HG03097 (cell line): Measurements from ENCODE around the gene CLCA1.

Source experiments
- ATAC-seq: cut with Tn5 transposase; IDR thresholded peaks from one replicate; pipeline ENCODE4 v1.9.1; 2021; ENCODE audit not compliant: unreplicated experiment, low FRiP score

The CLCA1 gene, protein sequence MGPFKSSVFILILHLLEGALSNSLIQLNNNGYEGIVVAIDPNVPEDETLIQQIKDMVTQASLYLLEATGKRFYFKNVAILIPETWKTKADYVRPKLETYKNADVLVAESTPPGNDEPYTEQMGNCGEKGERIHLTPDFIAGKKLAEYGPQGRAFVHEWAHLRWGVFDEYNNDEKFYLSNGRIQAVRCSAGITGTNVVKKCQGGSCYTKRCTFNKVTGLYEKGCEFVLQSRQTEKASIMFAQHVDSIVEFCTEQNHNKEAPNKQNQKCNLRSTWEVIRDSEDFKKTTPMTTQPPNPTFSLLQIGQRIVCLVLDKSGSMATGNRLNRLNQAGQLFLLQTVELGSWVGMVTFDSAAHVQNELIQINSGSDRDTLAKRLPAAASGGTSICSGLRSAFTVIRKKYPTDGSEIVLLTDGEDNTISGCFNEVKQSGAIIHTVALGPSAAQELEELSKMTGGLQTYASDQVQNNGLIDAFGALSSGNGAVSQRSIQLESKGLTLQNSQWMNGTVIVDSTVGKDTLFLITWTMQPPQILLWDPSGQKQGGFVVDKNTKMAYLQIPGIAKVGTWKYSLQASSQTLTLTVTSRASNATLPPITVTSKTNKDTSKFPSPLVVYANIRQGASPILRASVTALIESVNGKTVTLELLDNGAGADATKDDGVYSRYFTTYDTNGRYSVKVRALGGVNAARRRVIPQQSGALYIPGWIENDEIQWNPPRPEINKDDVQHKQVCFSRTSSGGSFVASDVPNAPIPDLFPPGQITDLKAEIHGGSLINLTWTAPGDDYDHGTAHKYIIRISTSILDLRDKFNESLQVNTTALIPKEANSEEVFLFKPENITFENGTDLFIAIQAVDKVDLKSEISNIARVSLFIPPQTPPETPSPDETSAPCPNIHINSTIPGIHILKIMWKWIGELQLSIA

DNA sequence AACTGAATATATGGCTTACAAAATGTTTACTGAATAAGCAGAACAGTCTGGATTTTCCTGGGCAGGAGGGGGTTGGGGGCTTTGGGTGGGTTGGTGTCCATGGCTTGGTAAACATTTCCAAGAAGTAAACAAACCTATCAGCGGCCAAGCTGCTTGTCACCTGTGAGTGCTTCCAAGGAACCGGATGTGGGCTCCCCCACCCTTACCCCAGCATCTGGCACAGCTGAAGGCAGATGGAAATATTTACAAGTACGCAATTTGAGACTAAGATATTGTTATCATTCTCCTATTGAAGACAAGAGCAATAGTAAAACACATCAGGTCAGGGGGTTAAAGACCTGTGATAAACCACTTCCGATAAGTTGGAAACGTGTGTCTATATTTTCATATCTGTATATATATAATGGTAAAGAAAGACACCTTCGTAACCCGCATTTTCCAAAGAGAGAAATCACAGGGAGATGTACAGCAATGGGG, at the start of gene CLCA1:
Gene CLCA1, plus strand, starts transcription at position 427 of the 477 bp plus-strand sequence. Its CDS starts 45 bp downstream, at position 472.
- ATAC-seq = no peak

DNA sequence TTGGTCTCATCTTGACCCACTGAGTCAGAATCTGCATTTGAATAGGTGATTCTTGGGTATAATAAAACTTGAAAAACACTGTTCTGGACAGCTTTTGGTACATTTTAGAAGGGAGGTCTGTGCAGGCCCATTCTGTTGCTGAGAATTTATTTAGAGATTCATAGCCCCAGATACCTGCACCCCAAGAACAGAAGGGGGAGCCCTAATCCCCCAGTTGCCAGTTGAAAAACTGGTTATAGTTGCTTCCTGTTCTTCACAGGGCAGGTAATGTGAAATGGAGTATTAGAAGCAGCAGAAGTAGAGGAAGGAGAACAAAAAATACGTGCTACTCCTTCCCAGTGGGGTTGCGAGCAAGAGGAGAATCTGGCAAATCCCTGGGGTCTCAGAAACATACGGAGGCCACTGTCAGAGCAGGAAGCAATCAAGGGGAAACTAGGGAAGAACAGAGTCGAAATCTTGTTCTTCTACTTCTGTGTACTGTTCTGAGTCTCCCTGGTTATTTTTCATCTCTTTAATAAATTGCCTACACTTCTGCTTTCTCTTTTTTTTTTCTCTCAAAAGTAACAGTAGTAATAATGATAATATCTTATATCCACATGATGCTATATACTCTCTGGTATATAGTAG, 49.3 kb upstream of the CLCA1 start:
- peak; percentile 92 for ATAC-seq

DNA sequence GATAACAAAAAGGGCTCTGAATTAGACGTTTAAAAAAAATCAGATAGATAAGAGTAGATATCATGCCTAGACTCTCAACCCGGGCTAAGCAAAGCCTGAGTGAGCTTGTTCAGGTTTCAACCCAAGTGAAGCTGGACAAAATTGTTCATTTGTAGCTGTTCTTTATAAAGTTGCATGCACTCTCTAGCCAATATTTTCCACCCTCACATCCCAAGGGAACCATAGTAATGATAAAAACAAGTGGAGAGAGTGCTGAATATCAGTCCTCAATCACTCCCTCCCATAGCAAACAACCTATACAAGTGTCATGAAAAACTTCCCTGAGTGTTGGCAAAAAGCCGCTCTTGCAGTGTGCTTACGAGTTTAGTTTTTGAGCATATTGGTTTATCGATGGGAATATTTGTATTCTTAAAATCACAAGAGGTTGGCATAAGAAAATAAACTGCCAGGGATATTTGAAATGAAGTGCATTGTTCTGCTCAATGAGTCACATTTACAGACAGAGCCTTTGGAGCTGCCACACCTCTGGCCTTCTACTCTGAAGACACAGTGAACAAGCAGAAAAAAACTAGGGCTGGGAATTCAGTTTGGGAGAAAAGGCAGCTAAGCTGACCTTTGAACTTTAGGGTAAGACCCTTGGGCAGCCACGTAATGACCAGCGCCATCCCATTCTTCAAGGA, 47.0 kb upstream of the CLCA1 start:
- no peak for ATAC-seq

DNA sequence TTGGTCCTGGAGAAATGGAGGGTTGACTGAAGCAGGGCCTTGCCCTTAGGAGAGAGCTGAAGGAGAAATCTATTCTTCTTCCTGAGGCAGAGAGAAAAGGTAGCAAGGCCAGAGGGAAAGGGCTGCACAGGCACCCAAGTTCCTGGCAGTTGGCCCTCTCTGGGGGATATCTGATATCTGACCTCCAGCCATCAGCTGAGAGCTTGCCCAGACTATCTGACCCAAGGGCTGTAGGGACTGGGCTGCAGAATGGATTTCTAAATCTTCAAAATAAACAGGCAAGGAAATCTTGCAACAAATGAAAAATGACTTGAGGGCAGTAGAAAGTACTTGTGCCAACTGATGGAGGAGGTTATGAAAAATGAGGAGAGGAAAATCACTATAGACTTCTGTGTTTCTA, 45.3 kb upstream of the CLCA1 start:
- no peak for ATAC-seq

DNA sequence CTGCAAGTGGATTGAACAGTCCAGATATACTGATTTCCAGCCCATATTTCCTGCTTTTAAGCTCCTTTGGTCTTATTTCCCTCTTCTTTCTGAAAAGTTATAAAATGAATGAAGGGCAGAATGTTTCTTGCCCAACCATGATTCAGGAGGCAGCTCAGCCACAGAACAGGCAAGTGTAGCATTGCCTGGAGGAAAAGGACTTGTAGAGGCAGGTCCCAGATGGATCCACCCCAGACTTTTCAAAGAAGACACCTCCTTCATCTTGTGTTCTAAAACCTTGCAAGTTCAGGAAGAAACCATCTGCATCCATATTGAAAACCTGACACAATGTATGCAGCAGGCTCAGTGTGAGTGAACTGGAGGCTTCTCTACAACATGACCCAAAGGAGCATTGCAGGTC, 44.9 kb upstream of the CLCA1 start, which contains the start of gene CLCA2:
Gene CLCA2, plus strand, starts transcription at position 299 of the 400 bp plus-strand sequence. Its CDS starts 77 bp downstream, at position 376.
- ATAC-seq = no peak

DNA sequence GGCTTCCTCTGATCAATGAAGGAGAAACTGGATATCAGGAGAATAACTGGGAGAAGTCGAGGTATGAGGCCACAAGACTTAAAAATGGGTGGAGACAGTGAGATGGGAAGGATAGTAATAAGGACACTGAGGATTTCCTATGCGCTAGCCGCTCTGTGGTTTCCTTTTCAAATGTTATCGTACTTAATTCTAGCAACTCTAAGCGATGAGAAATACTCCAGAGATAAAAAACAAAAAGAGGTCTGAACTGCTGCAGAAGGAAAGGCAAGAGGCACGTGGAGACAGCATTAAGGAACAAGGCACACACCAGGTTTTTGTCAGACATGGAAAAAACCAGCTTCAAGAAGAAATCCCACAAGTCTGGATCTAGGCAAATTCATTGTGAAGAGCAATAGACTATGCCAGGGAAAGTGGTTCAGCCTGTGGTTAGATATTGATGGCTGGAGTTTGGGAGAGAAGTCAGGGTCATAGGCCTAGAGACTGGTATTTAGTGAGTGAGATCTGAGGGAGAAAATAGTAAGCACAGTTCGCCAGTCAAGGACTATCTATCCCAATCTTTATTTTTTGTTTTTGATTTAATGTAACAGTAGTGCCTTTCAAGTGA, 39.5 kb upstream of the CLCA1 start:
- no peak for ATAC-seq

DNA sequence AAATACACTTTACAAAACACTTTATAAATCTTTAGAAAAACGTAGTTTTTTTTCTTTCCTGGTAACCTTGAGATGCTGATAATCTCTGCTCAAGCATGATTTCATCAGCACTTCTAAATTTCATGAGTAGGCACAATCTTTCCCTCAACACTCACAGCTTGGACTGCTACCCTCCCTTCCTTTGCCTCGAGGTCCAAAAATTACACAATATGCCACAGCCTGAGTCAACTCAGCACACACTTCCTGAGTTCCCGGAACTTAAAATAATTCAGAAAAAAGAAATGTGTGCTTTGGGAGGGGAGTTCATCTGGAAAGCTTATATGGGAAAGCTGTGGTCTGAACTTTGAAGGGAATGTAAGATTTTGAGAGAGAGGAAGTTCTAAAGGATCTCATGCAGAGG, 38.9 kb upstream of the CLCA1 start:
- no peak for ATAC-seq

DNA sequence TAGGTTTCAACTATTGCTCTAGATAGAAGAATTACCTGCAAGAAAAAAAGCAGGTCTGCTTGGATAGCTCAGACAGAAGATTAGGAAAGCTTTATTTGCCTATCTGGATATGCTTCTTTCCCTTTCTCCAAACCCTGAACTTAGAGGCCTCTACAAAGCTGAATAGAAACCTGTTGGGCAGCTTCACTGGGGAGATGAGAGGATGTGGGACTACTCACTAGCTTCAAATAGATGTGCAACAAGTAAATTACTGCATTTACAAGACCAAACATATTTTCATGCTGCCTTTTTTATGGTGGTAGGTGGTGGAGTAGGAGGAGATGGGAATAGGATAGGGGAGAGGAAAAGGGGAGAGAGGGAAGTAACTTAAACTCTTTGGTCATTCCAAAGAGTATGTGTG, 38.4 kb upstream of the CLCA1 start:
- no peak for ATAC-seq

DNA sequence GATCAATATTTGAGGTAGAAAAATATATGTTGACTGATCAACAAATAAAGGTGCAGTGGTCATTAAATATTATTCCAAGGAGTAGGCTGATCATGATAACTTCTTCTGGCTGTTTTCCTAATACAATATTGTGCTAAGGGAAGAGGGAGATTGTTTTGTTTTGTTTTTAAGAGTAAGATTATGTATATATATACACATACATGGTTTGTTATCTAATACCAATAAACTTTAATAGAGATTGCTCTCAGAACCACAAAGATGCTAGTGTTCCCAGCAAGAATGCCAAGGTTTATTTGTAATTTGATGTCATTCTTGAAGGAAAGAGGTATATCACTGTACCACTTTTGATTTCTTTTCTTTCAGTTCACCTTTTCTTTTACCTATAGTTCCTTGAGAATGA, 34.7 kb upstream of the CLCA1 start:
- no peak for ATAC-seq

DNA sequence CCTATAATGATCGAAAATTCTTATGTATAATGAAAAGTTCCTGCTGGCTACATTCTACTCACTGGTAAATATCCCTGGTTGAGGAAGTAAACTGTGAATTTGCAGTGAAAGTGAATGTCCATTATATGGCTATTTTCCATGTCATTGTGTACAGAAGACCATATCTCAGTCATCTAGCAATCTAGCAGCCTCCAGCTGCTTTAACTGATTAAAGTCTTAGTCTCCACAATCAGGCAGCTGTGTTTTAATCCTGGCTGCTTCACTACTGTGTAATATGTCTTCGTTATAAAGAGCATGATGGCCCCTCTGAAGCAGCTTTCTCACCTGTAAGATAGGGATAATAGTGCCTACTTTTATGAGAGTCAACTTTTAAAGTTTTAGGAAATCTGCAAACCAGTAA, 33.4 kb upstream of the CLCA1 start:
- no peak for ATAC-seq

DNA sequence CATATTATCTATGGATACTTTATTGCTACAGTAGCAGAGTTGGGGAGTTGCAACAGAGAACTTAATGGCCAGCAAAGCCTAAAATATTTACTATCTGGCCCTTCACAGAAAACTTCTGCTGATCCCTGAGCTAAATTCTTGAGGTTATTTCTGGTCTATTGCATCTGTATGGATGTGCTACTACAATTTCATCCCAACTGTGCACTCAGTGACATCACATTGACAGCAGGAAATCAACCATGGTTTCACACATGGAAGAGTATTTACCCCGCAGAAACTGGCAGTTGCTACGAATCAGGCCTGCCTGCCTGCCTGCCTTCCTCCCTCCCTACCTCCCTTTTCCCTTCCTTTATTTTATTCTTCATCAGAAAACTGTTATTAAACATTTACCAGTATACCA, 32.7 kb upstream of the CLCA1 start:
- no peak for ATAC-seq

DNA sequence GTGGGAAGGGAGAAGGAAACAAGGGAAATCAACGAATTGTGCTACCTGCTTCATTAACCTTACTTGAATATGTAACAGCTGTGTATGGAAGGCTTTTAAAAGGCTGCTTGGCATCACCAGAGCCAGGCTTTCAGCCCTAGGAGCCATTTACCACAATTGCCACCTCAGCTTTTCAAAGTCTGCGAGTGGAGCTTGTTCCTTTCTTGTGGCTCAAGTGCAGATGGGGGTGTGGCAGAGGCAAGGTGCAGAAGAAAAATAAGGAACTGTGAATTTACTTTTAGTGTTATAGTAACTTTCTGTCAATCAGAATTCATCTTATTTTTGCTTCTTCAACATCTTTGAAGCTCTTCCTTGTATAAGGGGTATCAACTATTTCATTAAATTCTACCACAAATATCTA, 27.1 kb upstream of the CLCA1 start:
- ATAC-seq = no peak

DNA sequence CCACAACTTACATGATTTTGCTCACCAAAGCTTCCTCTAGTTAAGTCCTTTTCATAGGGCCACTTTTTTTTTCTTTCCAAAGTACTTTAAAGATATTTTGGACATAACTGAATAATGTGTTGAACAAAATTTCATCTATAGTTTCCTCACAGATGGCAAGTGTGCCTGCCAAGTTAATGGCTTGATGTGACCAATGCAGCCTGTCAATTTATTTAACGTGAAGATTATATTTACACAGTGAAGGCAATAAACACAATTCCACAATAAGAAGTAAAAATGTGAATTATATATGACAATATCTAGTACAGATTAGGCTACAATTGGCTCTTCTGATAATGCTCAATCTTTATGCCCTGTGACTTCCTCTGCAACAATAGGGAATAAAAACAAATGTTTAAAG, 26.7 kb upstream of the CLCA1 start:
- ATAC-seq = no peak

DNA sequence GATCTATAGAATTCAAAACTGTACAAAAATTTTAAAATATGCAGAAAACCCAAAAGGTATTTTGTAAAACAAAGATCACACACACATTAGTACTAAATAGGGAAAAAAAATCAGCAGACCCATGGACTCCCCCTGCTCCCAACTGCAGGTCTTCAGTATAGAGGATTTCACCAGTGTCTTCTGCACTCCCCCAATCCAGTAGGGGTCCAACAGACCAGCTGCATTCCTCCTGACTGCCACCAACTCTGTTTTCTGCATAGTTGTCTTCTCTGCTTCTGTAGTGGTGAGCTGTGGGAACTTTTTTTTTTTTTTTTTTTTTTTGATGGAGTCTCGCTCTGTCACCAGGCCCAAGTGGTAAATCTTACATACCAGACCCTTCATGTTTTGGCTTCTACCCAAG, 22.8 kb upstream of the CLCA1 start:
- no peak for ATAC-seq

DNA sequence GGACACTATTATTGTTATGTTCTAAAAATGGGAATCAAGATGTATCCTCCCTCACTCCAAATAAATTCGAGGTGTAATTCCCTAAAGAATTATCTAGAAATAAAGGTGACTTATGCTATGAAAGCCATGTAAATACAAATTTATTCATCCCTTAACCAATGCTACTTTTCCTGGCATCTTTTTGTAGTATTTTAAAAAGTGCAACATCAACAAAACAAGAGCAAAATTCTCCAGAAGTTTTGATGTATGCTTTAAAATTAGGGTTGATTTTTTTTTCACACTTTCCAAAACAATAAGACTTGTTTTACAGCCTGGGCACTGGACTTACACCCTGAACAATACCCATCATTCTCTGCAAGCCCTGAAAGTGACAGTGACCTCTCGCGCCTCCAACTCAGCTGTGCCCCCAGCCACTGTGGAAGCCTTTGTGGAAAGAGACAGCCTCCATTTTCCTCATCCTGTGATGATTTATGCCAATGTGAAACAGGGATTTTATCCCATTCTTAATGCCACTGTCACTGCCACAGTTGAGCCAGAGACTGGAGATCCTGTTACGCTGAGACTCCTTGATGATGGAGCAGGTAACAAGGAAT, 21.4 kb upstream of the CLCA1 start:
- no peak for ATAC-seq

DNA sequence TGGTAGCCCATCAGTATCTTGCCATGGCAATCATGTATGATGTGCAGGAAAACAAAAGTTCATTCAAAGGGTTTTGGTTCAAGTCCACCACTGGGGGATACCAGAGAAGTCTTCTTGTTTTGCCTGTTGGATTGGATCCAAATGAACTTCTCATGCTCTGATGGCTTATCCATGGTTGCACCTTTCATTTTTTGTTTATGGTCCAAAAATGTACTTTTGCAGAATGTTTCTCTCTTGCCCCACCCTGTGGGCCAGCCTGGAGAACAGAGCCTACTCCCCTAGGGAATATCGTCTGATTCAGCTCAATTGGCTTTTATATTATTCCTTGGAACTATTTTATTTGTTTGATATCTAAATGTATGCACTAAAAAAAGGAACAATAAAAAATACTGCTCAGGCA, 20.1 kb upstream of the CLCA1 start:
- no peak for ATAC-seq

DNA sequence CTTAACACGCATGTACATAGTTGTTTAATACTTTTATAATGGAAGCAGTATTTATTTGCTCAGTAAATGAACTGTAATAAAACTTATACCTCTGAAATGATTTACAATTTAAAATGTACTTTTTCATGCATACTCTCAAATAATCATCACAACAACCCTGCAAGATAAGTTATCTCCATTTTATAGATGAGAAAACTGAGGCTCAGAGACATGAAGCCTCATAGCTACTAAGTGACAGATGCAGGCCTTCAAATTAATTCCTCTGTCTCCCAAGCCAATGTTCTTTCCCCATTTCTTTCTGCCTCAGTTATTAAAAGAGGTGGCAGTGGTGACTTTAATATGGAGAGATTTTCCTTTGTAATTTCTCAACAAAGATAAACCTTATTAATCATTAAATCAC, 19.6 kb upstream of the CLCA1 start:
- ATAC-seq = no peak

DNA sequence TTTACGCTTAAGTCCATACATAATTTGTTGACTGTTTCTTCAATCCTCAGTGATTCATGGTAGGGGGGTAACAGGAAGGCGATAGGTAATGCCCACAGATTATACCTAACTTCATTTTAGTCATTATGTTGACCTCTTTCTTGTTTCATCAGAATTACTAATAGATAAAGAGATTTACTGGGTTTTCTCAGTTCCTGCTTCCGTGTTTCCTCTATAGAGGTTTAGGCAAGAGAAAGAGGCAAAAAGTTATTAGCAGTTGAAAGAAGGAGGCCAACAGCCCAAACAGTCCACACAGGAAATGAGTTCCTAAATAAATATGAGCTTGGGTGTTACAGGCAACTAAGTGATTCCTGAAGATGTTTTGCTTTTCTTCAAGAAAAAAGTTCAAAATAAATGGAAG, 17.9 kb upstream of the CLCA1 start:
- no peak for ATAC-seq

DNA sequence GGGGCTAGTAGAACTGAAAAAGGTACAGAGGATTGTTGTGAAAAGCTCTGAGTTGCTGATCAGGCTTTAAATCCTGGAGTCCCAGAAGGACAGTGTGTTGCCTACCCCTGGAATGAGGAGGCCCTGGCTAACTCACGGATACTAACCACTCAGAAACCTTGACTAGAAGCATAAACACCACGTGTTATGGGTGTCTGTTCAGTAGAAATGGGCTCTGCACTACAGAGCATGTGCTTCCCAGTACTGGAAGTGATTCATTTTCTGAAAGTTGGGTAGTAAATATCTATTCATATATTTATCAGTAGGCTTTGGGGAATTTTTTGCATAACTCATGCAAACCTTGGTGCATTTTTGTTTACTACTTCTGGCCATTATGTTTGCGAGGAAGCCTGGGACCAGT, 15.1 kb upstream of the CLCA1 start:
- no peak for ATAC-seq

DNA sequence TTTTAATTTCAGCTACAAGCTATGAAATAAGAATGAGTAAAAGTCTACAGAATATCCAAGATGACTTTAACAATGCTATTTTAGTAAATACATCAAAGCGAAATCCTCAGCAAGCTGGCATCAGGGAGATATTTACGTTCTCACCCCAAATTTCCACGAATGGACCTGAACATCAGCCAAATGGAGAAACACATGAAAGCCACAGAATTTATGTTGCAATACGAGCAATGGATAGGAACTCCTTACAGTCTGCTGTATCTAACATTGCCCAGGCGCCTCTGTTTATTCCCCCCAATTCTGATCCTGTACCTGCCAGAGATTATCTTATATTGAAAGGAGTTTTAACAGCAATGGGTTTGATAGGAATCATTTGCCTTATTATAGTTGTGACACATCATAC, 13.7 kb upstream of the CLCA1 start:
- ATAC-seq = no peak
